Neural cell (in vitro differentiated cells): ENCODE data around the gene VMP1. TPM values are rescaled to one million over a fixed set of nuclear protein-coding genes. Genes with fewer than 3 reads are reported as not detected.

Experiments
- H2AFZ ChIP-seq: fragments of 200-600, 300-800 bp; sonication (generic), shearing (Covaris generic); 2 replicates; pipeline ENCODE4 v1.6.0; 2014; ENCODE audit warnings: low read depth, mild to moderate bottlenecking, antibody characterized with exemption, low read length, moderate library complexity
- H3F3A ChIP-seq: fragments of 200-600 bp; shearing (Covaris generic); 2 replicates; pipeline ENCODE4 v1.6.1; 2016; ENCODE audit warnings: mild to moderate bottlenecking, moderate library complexity, mixed read lengths, antibody characterized with exemption, low read length; ENCODE audit not compliant: insufficient read depth, poor library complexity, severe bottlenecking
- H3K27ac ChIP-seq: fragments of 200-600, 300-800 bp; sonication (generic), shearing (Covaris generic); 2 replicates; pipeline ENCODE4 v1.5.1; 2014; ENCODE audit warnings: mild to moderate bottlenecking, low read length, moderate library complexity
- H3K27me3 ChIP-seq: fragments of 300-800, 200-600 bp; sonication (generic), shearing (Covaris generic); 2 replicates; pipeline ENCODE4 v1.6.0; 2014; ENCODE audit warnings: mild to moderate bottlenecking, low read depth, low read length, moderate library complexity; ENCODE audit not compliant: insufficient read depth
- H3K36me3 ChIP-seq: fragments of 300-800, 200-600 bp; sonication (generic), shearing (Covaris generic); 2 replicates; pipeline ENCODE4 v1.5.1; 2014; ENCODE audit warnings: mild to moderate bottlenecking, antibody characterized with exemption, low read length, moderate library complexity; ENCODE audit not compliant: insufficient read depth
- H3K4me2 ChIP-seq: fragments of 300-800, 200-600 bp; sonication (generic), shearing (Covaris generic); 2 replicates; pipeline ENCODE4 v1.6.0; 2014; ENCODE audit warnings: mild to moderate bottlenecking, low read length
- H3K4me3 ChIP-seq: fragments of 300-800, 200-600 bp; sonication (generic), shearing (Covaris generic); 2 replicates; pipeline ENCODE4 v1.5.1; 2014; ENCODE audit warnings: mild to moderate bottlenecking, low read length, moderate library complexity
- H3K79me2 ChIP-seq: fragments of 200-600 bp; shearing (Covaris generic); replicated peaks from 2 replicates; pipeline ENCODE4 v1.6.0; 2014; ENCODE audit warnings: mild to moderate bottlenecking, low read length, moderate library complexity; ENCODE audit not compliant: insufficient read depth
- H3K9ac ChIP-seq: fragments of 300-800, 200-600 bp; sonication (generic), shearing (Covaris generic); 2 replicates; pipeline ENCODE4 v1.6.1; 2016; ENCODE audit warnings: mild to moderate bottlenecking, low read length, mixed read lengths
- H3K9me2 ChIP-seq: fragments of 200-600 bp; shearing (Covaris generic); 2 replicates; pipeline ENCODE4 v1.6.1; 2016; ENCODE audit warnings: mild to moderate bottlenecking, low read length, mixed read lengths; ENCODE audit not compliant: insufficient read depth
- H3K9me3 ChIP-seq: fragments of 200-600, 300-800 bp; sonication (generic), shearing (Covaris generic); 2 replicates; pipeline ENCODE4 v1.6.1; 2016; ENCODE audit warnings: mild to moderate bottlenecking, mixed run types, low read length, moderate library complexity, mixed read lengths
- H4K20me1 ChIP-seq: fragments of 200-600 bp; shearing (Covaris generic); 2 replicates; pipeline ENCODE4 v1.6.1; 2016; ENCODE audit warnings: mild to moderate bottlenecking, mixed run types; ENCODE audit not compliant: insufficient read depth
- CTCF ChIP-seq: fragments of 450-650 bp; IDR thresholded peaks from 2 replicates; pipeline ENCODE4 v1.5.1; 2014; ENCODE audit warnings: antibody characterized with exemption, mild to moderate bottlenecking, moderate library complexity; ENCODE audit not compliant: poor library complexity, severe bottlenecking
- EP300 ChIP-seq: fragments of 450-650 bp; conservative IDR thresholded peaks from 2 replicates; pipeline ENCODE4 v1.6.1; 2014; ENCODE audit warnings: antibody characterized with exemption, mild to moderate bottlenecking, moderate library complexity; ENCODE audit not compliant: poor library complexity, severe bottlenecking
- EZH2 ChIP-seq: fragments of 200-600, 300-800 bp; shearing (Covaris generic), sonication (generic); IDR thresholded peaks from 2 replicates; pipeline ENCODE4 v1.6.1; 2014; ENCODE audit warnings: antibody characterized with exemption, low read length, borderline replicate concordance, mild to moderate bottlenecking; ENCODE audit not compliant: insufficient read depth, poor library complexity, severe bottlenecking
- MXI1 ChIP-seq: fragments of 450-650 bp; conservative IDR thresholded peaks from 2 replicates; pipeline ENCODE4 v1.6.1; 2014; ENCODE audit warnings: antibody characterized with exemption, mild to moderate bottlenecking; ENCODE audit not compliant: poor library complexity, severe bottlenecking
- POLR2AphosphoS5 ChIP-seq: IDR thresholded peaks from 2 replicates; pipeline ENCODE4 v1.6.1; 2012
- RAD21 ChIP-seq: fragments of 450-650 bp; conservative IDR thresholded peaks from 2 replicates; pipeline ENCODE4 v1.6.1; 2014; ENCODE audit warnings: antibody characterized with exemption, mild to moderate bottlenecking, moderate library complexity
- SMC3 ChIP-seq: fragments of 450-650 bp; conservative IDR thresholded peaks from 2 replicates; pipeline ENCODE4 v1.6.1; 2014; ENCODE audit warnings: antibody characterized with exemption, mild to moderate bottlenecking, moderate library complexity; ENCODE audit not compliant: poor library complexity
- TAF1 ChIP-seq: IDR thresholded peaks from 2 replicates; pipeline ENCODE4 v1.6.1; 2012; ENCODE audit warnings: low read depth
- polyA plus RNA-seq: library from polyadenylated mRNA; depleted of rRNA; stranded (reverse); fragments of >200 nt; gene quantifications from 2 replicates; pipeline ENCODE4 v1.2.3, GENCODE V29; 2014
- TF ChIP-seq, protein P1 (sequence below): IDR thresholded peaks from 2 replicates; pipeline ENCODE4 v1.6.1; 2012; ENCODE audit warnings: borderline replicate concordance

The VMP1 gene
- polyA plus RNA-seq, 1 donor from 2014 or later = 75.9 TPM

- peaks cover 8% of the 10 kb centered on the region for H3K36me3 ChIP-seq
- no peak overlapping the region for H2AFZ ChIP-seq
- H3K27ac ChIP-seq = no peak overlapping the region
- no peak overlapping the region for H3K4me3 ChIP-seq
- no peaks in the 10 kb centered on the region for H3K9me3 ChIP-seq
- no peaks in the 10 kb centered on the region for H3F3A ChIP-seq
- no peaks in the 10 kb centered on the region for H3K27me3 ChIP-seq
- H4K20me1 ChIP-seq = no peaks in the 10 kb centered on the region
- H3K4me2 ChIP-seq = no peak overlapping the region
- H3K9me2 ChIP-seq = no peaks in the 10 kb centered on the region
- TF ChIP-seq CTCF (no peak), RAD21 (no peak), EP300 (no peak)
- no peak overlapping the region for H3K9ac ChIP-seq
- H3K79me2 ChIP-seq = no peaks in the 10 kb centered on the region
Measured at GRCh38 chr17:59810894-59811153, 103.4 kb downstream of the VMP1 start.

DNA sequence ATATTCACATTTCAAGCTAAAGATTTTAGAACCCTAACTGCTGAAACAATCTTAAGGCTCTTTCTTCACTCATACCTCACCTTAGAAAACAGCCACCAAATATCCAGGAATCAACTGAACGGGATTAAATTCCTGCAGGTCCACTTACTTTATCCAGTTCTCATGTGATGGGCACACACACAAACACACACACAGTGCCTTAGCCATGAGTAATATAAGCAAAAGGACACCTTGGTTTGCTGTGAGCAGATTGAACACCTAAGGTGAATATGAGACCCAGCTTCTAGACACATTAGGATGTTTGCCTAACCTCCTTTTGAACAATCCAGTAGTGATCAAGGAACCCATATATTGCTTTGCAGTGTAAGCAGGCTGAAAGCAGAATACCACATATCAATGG is 103.8 kb downstream of the VMP1 start:
- Histone ChIP-seq H3K9ac (no peak overlapping the region), H3K9me2 (no peaks in the 10 kb centered on the region), H4K20me1 (no peaks in the 10 kb centered on the region), H3F3A (no peaks in the 10 kb centered on the region), H3K36me3 (peaks cover 8% of the 10 kb centered on the region), H3K4me3 (no peak overlapping the region), H3K4me2 (no peak overlapping the region), H3K9me3 (no peaks in the 10 kb centered on the region), H3K79me2 (no peaks in the 10 kb centered on the region), H3K27me3 (no peaks in the 10 kb centered on the region), H3K27ac (no peak overlapping the region), H2AFZ (no peak overlapping the region)
- no peak for TF ChIP-seq TAF1
- no peak for TF ChIP-seq EP300
- TF ChIP-seq MXI1 = no peak
- TF ChIP-seq CTCF = no peak
- TF ChIP-seq POLR2AphosphoS5 = no peak
- TF ChIP-seq EZH2 = no peak
- TF ChIP-seq, protein P1, sequence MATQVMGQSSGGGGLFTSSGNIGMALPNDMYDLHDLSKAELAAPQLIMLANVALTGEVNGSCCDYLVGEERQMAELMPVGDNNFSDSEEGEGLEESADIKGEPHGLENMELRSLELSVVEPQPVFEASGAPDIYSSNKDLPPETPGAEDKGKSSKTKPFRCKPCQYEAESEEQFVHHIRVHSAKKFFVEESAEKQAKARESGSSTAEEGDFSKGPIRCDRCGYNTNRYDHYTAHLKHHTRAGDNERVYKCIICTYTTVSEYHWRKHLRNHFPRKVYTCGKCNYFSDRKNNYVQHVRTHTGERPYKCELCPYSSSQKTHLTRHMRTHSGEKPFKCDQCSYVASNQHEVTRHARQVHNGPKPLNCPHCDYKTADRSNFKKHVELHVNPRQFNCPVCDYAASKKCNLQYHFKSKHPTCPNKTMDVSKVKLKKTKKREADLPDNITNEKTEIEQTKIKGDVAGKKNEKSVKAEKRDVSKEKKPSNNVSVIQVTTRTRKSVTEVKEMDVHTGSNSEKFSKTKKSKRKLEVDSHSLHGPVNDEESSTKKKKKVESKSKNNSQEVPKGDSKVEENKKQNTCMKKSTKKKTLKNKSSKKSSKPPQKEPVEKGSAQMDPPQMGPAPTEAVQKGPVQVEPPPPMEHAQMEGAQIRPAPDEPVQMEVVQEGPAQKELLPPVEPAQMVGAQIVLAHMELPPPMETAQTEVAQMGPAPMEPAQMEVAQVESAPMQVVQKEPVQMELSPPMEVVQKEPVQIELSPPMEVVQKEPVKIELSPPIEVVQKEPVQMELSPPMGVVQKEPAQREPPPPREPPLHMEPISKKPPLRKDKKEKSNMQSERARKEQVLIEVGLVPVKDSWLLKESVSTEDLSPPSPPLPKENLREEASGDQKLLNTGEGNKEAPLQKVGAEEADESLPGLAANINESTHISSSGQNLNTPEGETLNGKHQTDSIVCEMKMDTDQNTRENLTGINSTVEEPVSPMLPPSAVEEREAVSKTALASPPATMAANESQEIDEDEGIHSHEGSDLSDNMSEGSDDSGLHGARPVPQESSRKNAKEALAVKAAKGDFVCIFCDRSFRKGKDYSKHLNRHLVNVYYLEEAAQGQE = no peak
- TF ChIP-seq SMC3 = no peak
